GM18870 (cell line): Measurements from ENCODE around the gene ADD1.
"Not testable (repeated sequence)": the region's sequence is repeated elsewhere in the genome, so short reads cannot be mapped to it uniquely, and the experiment has no call there.

Experiments used
- ATAC-seq: cut with Tn5 transposase; IDR thresholded peaks from one replicate; pipeline ENCODE4 v1.9.1; 2021; ENCODE audit warnings: moderate library complexity; ENCODE audit not compliant: unreplicated experiment

ADD1 gene

GRCh38 chr4:2932321-2932950, 88.8 kb downstream of the ADD1 start:
- ATAC-seq: no peak

- ATAC-seq: no peak
Measured at GRCh38 chr4:2932951-2933565, 89.4 kb downstream of the ADD1 start.

DNA sequence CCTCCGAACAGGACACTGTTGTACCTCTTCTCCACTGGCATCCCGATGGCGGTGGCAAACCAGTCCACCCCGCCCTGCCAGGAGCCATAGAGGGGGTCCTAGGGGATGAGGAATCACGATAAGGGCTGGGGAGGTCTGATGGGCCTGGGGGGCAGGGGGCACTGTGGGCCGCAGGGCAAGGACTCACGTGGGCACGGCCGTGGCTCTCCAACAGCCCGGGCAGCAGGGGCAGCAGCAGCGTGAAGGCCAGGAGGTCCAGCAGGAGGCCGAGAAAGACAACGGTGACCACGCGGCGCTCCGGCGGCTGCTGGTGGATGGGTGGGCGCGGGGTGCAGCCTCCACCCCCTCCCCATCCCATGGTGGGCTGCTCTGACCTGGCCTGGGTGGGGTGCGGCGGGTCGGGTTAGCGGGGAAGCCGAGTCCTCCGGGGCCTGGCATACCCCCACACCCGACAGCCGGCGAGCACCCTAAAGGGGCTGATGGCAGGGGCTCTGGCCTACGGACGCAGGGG, 90.0 kb downstream of the ADD1 start:
- no peak for ATAC-seq

- ATAC-seq: no peak
Measured at GRCh38 chr4:2934077-2934812, 90.6 kb downstream of the ADD1 start.

- ATAC-seq: no peak
Measured at GRCh38 chr4:2934813-2935761, 91.4 kb downstream of the ADD1 start.

- ATAC-seq: no peak
Measured at GRCh38 chr4:2935762-2936743, 92.4 kb downstream of the ADD1 start.

DNA sequence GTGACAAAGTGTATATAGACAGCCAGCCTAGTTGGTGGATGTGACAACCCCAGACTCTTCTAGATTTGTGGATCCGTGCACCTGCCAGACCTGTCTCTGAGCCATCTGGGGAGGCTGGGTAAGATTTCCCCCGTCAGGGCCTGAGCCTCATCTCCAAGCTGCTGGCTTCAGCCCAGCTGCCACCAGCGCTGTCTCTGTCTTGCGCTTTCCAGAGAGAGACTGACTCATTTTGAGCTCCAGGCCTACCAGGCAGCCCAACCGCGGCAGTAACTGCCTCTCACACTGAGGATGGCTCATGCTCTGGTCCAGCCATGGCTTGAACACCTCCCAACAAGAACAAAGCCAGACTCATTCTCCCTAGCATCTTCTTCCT, 93.1 kb downstream of the ADD1 start:
- no peak for ATAC-seq

GRCh38 chr4:2937146-2937857, 93.7 kb downstream of the ADD1 start:
- no peak for ATAC-seq

- ATAC-seq: no peak
Measured at GRCh38 chr4:2937986-2938385, 94.3 kb downstream of the ADD1 start.

DNA sequence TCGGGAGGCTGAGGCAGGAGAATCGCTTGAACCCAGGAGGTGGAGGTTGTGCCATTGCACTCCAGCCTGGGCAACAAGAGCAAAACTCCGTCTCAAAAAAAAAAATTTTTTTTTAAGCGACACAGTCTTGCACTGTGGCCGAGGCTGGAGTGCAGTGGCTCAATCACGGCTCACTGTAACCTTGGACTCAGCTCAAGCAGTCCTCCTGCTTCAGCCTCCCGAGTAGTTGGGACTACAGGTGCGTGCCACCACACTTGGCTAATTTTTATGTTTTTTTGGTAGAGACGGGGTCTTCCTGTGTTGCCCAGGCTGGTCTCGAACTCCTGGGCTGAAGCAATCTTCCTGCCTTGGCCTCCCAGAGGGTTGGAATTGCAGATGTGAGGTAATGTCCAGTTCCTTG, 94.8 kb downstream of the ADD1 start:
- ATAC-seq: not testable (repeated sequence)

GRCh38 chr4:2938906-2939305, 95.3 kb downstream of the ADD1 start:
- no peak for ATAC-seq

GRCh38 chr4:2939383-2940243, 96.0 kb downstream of the ADD1 start:
- ATAC-seq: no peak

GRCh38 chr4:2940267-2941137, 96.9 kb downstream of the ADD1 start:
- no peak for ATAC-seq

DNA sequence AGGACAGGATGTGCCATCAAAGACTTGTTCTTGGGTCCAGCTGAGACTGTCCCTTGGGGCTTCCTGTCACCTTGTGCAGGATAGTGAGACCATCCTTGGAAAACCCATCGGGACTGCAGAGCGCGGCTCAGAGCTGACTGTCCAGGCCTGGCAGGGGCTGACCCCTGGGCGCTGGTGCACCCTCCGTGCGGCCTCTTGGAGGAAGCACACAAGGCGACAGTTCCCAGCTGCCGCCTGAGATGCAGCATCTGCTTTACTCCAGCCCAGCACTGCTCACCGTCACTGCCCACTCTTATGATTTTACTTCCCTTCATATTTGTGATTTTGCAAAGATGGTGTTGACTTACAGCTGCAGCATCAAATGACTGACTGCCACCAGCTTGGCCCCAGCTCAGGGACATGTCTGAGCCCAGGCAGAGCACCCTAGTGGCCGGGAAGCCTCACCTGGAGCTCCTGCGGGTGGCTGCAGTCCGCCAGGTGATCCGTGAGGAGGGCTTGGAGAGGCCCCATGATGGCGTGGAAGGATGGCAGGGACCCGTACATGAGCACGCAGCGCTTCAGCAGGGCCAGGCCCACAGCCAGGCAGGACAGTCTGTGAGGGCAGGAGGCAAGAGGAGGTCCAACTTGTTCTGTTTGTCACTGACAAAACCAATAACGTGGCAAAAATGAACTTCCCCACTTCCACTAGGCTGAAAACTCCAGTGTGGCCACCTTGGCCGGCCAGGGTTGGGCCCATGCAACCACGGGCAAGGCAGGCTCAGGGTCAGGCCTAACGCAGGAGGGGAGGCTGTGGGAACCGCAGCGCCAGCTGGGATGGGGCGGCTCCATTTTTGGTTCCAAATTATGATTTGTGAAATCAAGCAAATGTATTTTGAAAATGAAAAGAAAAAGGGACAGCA, 97.7 kb downstream of the ADD1 start:
- ATAC-seq: no peak

DNA sequence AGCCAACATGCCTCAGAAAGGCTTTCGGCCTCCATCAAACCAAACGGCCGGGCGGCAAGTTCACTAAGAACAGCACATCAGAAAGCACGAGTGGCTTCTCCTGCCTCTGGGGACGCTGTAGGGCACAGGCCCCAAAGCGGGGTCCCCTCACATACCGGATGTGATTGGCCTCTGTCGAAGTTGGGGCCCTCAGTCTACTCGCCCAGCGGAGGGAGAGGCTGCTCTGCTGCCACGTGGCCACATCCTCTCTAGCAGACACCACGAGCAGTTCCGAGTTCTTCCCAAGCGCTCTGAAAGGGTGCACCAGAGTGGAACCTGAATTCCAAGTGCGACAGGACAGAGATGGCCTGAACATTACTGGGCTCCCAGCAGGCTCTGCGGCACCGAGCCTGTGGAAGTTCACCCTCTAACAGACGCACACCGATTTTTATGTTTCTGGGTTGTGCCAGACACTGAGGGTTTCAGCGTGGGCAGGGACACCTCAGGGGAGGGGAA, 98.4 kb downstream of the ADD1 start:
- ATAC-seq: no peak
